ENCODE results near the gene FAAH. TPM values are rescaled to one million over a fixed set of nuclear protein-coding genes. Genes with fewer than 3 reads are reported as not detected.

FAAH gene
- total RNA-seq, 1 donor: 6.2 TPM

DNA sequence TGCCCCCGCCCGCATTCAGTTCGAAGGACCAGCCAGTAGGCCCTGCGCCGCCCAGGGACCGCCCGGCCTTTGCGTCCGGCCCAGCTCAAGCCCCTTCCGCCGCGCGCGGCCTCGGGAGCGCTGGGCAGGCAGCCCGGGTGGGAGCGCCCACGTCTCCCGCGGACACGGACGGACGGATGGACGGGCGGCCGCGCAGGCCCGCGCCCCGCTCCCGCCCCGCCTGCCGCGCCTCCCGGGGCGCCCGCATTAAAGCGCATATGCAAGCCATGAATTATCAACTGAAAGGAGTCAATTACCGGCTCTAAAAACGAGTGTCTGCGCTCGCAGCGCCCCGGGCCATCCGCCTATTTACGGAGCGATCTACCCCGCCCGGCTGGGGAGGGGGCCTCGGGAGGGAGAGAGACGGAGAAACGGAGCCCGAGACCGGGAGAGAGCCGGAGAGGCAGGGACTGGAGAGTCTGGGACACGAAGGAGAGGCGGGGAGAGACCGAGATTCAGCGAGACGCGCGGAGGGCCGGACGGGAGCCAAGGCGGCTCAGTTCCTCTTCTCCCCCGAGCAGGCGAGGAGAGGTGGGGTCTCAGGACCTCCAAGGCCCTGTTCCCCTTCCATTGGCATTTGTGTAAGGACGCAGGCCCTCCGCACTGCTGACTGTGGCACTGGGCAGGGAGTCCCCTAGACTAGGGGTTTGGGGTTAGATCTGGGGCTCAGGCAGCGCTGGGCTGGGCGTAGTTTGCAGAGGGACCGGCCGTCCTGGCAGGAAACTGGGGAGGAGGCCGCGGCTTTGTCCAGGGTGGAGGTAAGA lies 54.2 kb downstream of the FAAH start:
- no peak overlapping the region for H3K4me3 ChIP-seq (ENCODE audit: low read length)
- H3K4me1 ChIP-seq (ENCODE audit: insufficient read depth, low read length): peaks cover 6% of the 10 kb centered on the region
- no peaks in the 10 kb centered on the region for H3K9me3 ChIP-seq (ENCODE audit: low read depth, low read length)
- H3K27me3 ChIP-seq (ENCODE audit: insufficient read depth, low read length): peaks cover 40% of the 10 kb centered on the region

- no peak overlapping the region for H3K4me3 ChIP-seq (ENCODE audit: low read length)
- H3K9me3 ChIP-seq (ENCODE audit: low read depth, low read length): no peaks in the 10 kb centered on the region
- peaks cover 40% of the 10 kb centered on the region for H3K27me3 ChIP-seq (ENCODE audit: insufficient read depth, low read length)
- H3K4me1 ChIP-seq (ENCODE audit: insufficient read depth, low read length): peaks cover 6% of the 10 kb centered on the region
Observed at GRCh38 chr1:46449223-46450159, 55.4 kb downstream of the FAAH start.

DNA sequence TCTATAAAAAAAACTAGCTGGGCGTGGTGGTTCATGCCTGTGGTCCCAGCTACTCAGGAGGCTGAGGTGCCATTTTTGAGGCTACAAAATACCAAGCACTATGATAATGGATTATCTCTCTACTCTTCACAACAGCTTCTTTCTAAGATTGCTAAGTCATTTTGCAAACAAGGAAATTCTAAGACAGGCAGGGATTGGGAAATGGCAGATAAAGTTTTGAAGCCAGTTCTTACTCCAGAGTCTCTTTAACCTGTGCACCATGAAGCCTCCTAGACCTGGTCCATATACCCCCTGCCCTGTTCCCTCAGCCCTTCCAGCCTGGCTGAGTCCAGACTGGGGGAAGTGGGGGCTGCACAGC lies 56.0 kb downstream of the FAAH start:
- peaks cover 6% of the 10 kb centered on the region for H3K4me1 ChIP-seq (ENCODE audit: insufficient read depth, low read length)
- peaks cover 40% of the 10 kb centered on the region for H3K27me3 ChIP-seq (ENCODE audit: insufficient read depth, low read length)
- H3K9me3 ChIP-seq (ENCODE audit: low read depth, low read length): no peaks in the 10 kb centered on the region
- no peak overlapping the region for H3K4me3 ChIP-seq (ENCODE audit: low read length)

DNA sequence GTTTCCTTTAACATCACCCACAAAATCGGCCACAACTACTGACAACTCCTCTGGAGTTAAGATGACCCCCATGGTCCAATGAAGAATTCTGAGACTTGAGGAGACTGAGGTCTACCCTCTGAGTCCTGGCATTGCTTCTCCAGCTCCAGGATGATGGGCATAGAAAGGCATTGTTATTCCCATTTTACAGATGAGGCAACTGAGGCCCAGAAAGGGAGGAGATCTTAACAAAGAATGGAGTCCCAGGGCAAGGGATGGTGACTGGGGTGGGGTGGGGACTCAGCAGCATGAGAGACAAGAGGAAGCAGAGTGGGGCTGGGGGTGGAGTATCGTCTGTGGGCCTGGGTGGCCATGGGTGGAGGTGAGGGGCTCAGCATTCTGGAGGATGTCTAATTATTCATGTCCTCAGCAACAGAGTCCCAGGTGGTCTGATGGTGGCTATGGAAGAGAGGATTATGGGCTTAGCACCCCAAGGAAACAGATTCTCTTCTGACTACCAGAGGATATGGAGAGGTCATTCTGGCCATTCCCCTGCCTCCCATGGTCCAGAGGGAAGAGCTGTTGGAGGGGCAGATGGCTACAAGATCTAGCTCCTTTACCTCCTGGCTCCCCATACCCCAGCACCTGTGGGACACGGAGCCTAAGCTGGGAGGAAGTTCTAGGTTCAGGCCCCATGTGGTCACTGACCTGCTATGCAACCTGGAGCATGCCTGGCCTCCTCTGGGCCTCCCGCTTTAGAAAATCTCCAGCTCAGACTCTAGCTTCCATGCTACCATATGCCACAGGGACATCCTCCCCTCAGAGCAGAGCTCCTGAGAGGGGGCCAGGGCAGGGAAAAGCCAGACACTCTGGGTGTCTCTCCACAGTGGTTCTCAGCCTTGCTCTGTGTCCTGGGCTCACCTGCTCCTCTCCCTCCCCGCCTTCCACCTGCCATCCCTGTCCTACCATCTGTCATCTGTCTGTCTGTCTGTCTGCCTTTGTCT lies 58.1 kb downstream of the FAAH start:
- Histone ChIP-seq H3K4me3 (ENCODE audit: low read length) (no peak overlapping the region), H3K9me3 (ENCODE audit: low read depth, low read length) (no peaks in the 10 kb centered on the region), H3K27me3 (ENCODE audit: insufficient read depth, low read length) (peaks cover 34% of the 10 kb centered on the region), H3K4me1 (ENCODE audit: insufficient read depth, low read length) (peaks cover 6% of the 10 kb centered on the region)

GRCh38 chr1:46452931-46453325 lies 58.8 kb downstream of the FAAH start:
- no peaks in the 10 kb centered on the region for H3K9me3 ChIP-seq (ENCODE audit: low read depth, low read length)

GRCh38 chr1:46453449-46453848 lies 59.3 kb downstream of the FAAH start:
- Histone ChIP-seq H3K27me3 (ENCODE audit: insufficient read depth, low read length) (peaks cover 24% of the 10 kb centered on the region), H3K9me3 (ENCODE audit: low read depth, low read length) (no peaks in the 10 kb centered on the region), H3K4me3 (ENCODE audit: low read length) (no peak overlapping the region), H3K4me1 (ENCODE audit: insufficient read depth, low read length) (peaks cover 3% of the 10 kb centered on the region)

More at GRCh38 chr1:46452931-46453325, 58.8 kb downstream of the FAAH start:
- peaks cover 27% of the 10 kb centered on the region for H3K27me3 ChIP-seq (ENCODE audit: insufficient read depth, low read length)
- no peak overlapping the region for H3K4me3 ChIP-seq (ENCODE audit: low read length)
- H3K4me1 ChIP-seq (ENCODE audit: insufficient read depth, low read length): peaks cover 6% of the 10 kb centered on the region

- Histone ChIP-seq H3K27me3 (ENCODE audit: insufficient read depth, low read length) (peaks cover 3% of the 10 kb centered on the region), H3K9me3 (ENCODE audit: low read depth, low read length) (no peaks in the 10 kb centered on the region), H3K4me3 (ENCODE audit: low read length) (no peak overlapping the region), H3K4me1 (ENCODE audit: insufficient read depth, low read length) (no peaks in the 10 kb centered on the region)
Observed at GRCh38 chr1:46455951-46456350, 61.8 kb downstream of the FAAH start.

DNA sequence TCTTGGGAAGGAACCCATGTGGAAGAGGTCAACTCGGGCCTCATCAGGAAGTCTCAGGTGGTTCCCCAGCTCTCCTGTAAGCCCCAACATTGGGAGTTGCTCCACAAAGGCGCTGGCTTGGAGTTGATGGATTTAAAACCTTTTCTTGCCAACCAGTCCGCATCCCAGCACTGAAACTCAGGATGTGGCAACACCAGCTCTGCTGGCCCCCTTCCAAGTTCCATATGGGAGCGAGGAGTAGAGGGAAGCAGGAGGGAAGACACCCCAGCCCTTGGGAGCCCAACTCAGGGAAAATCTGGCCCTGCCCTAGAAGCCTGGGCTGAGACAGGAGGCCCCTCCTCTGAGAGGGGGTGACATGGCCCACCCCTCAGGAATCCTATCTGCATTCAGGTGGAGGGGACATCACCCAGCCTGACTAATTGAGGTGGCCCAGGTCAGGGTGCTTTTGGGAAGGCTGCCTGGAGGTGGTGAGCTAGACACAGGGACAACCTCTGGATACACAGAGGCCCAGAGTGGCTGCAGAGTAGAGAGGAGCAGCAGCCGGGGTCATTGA lies 62.4 kb downstream of the FAAH start:
- Histone ChIP-seq H3K27me3 (ENCODE audit: insufficient read depth, low read length) (no peaks in the 10 kb centered on the region), H3K9me3 (ENCODE audit: low read depth, low read length) (no peaks in the 10 kb centered on the region), H3K4me1 (ENCODE audit: insufficient read depth, low read length) (no peaks in the 10 kb centered on the region), H3K4me3 (ENCODE audit: low read length) (no peak overlapping the region)

DNA sequence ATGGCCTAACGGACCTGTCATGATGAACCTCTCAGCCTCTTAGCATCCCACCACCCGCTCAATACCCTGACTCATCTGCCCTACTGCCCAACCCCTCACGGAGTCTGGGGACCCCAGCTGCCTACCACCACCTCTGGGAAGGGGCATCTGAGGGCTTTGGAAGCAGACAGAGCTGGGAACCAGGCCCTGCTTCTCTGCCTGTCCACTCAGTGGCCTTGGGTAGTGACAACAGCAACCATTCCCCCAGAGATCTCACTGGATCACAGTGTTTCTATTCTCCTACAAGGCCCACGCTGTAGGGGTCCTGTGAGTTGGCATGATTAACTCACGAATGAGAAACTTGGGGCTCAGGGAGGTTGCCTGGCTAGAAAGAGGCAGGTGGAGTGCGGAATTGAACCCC lies 63.1 kb downstream of the FAAH start:
- Histone ChIP-seq H3K4me3 (ENCODE audit: low read length) (no peak overlapping the region), H3K9me3 (ENCODE audit: low read depth, low read length) (no peaks in the 10 kb centered on the region), H3K4me1 (ENCODE audit: insufficient read depth, low read length) (no peaks in the 10 kb centered on the region), H3K27me3 (ENCODE audit: insufficient read depth, low read length) (peaks cover 2% of the 10 kb centered on the region)

DNA sequence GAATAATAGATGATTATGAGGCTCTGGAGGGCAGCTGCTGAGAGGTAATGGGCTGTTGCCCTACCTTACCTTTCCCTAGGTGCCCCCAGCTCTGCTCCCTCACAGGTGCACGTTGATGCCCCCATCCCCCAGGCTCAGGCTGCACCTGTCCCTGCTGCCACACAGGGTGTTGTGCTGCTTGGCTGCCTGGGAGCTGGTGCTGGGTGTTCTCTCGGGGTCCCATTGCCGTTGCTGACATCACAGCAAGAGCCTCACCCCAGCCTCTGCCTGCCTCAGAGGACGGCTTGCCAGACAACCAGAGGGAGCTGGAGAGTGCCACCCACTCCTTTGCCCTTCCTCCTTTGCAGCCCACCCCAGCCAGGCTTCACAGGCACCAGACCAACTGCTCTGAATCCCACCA lies 64.1 kb downstream of the FAAH start:
- Histone ChIP-seq H3K9me3 (ENCODE audit: low read depth, low read length) (no peaks in the 10 kb centered on the region), H3K4me1 (ENCODE audit: insufficient read depth, low read length) (no peaks in the 10 kb centered on the region), H3K27me3 (ENCODE audit: insufficient read depth, low read length) (peaks cover 4% of the 10 kb centered on the region), H3K4me3 (ENCODE audit: low read length) (no peak overlapping the region)

- Histone ChIP-seq H3K4me1 (ENCODE audit: insufficient read depth, low read length) (no peaks in the 10 kb centered on the region), H3K9me3 (ENCODE audit: low read depth, low read length) (no peaks in the 10 kb centered on the region), H3K4me3 (ENCODE audit: low read length) (no peak overlapping the region), H3K27me3 (ENCODE audit: insufficient read depth, low read length) (peaks cover 5% of the 10 kb centered on the region)
Observed at GRCh38 chr1:46458846-46459245, 64.7 kb downstream of the FAAH start.

- Histone ChIP-seq H3K4me1 (ENCODE audit: insufficient read depth, low read length) (no peaks in the 10 kb centered on the region), H3K9me3 (ENCODE audit: low read depth, low read length) (no peaks in the 10 kb centered on the region), H3K27me3 (ENCODE audit: insufficient read depth, low read length) (peaks cover 5% of the 10 kb centered on the region), H3K4me3 (ENCODE audit: low read length) (no peak overlapping the region)
Observed at GRCh38 chr1:46459315-46459714, 65.2 kb downstream of the FAAH start.

DNA sequence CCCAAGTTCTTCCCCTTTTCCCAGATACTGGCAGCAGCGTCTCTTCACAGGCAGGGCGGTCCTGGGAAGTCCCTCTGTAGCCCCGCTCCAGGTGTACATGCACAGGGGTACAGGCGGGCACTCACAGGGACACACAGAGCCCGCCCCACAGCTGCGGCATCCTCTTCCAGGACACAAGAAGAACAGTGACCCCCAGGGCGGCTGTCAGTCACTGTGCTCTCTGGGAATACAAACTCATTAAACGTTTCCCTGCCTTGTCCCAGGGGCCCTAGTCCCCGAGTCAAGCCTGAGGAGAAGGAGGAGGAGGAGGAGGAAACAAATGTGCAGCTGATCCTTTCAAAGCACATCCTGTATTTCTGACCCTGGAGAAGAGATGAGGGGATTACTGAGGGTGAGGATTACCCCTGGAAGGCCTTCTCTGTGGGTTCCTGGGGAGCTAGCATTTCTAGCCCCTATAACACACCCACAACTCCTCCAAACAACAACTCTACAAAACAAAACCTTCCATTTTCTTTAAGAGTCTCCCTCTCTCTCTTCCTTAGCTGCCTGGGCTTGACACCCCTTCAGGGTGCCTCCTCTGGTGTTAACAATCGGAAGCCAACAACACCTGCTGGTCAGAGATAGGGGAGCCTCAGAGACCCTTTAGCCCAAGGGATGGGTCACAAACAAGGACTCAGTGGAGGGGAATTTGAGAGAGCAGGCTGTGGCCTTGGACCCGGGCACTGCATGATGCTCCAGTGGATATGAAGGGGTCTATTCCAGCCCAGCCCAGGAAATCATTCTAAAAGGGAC lies 67.1 kb downstream of the FAAH start:
- peaks cover 17% of the 10 kb centered on the region for H3K27me3 ChIP-seq (ENCODE audit: insufficient read depth, low read length)
- no peaks in the 10 kb centered on the region for H3K4me1 ChIP-seq (ENCODE audit: insufficient read depth, low read length)
- no peak overlapping the region for H3K4me3 ChIP-seq (ENCODE audit: low read length)
- H3K9me3 ChIP-seq (ENCODE audit: low read depth, low read length): no peaks in the 10 kb centered on the region
